ENCODE measurements around the gene SEL1L2. TPM values are rescaled to one million over a fixed set of nuclear protein-coding genes. Genes with fewer than 3 reads are reported as not detected.

SEL1L2 gene
- total RNA-seq, 2 donors from 2014 or later, result 0.28 TPM; not detected in 1

GRCh38 chr20:13930281-13930680, 60.1 kb downstream of the SEL1L2 start:
- no peaks in the 10 kb centered on the region for H3K4me1 ChIP-seq (replicated peaks)

GRCh38 chr20:13929836-13930235, 60.6 kb downstream of the SEL1L2 start:
- intact Hi-C loops (cut with DNase I), result no loop called here
- WGBS, result over 99% methylated on average over 6 of the region's 6 CpGs

More at GRCh38 chr20:13930281-13930680, 60.1 kb downstream of the SEL1L2 start:
- TF ChIP-seq CTCF (IDR thresholded peaks at IDR 0.05) (no peak), POLR2A (IDR thresholded peaks at IDR 0.05) (no peak), POLR2AphosphoS5 (IDR thresholded peaks at IDR 0.05) (no peak)
- WGBS, result 48% methylated on average over 4 of the region's 4 CpGs
- no peak for DNase-seq (ENCODE audit: low spot score)
- Histone ChIP-seq H3K4me3 (no peak overlapping the region), H3K9me3 (no peaks in the 10 kb centered on the region), H3K36me3 (no peaks in the 10 kb centered on the region), H3K27ac (no peak overlapping the region), H3K27me3 (replicated peaks; ENCODE audit: insufficient read depth) (no peaks in the 10 kb centered on the region)
- intact Hi-C loops (cut with DNase I), result no loop called here

GRCh38 chr20:13928901-13929300, 61.5 kb downstream of the SEL1L2 start:
- H3K27me3 ChIP-seq (replicated peaks; ENCODE audit: insufficient read depth), result no peaks in the 10 kb centered on the region
- H3K4me3 ChIP-seq, result no peak overlapping the region
- intact Hi-C loops (cut with DNase I), result no loop called here
- H3K4me1 ChIP-seq (replicated peaks), result no peaks in the 10 kb centered on the region
- WGBS, result 68% methylated on average over 5 of the region's 5 CpGs
- H3K36me3 ChIP-seq, result no peaks in the 10 kb centered on the region
- DNase-seq (ENCODE audit: low spot score), result no peak
- no peaks in the 10 kb centered on the region for H3K9me3 ChIP-seq
- no peak overlapping the region for H3K27ac ChIP-seq
- no peak for TF ChIP-seq POLR2A (IDR thresholded peaks at IDR 0.05)
- no peak for TF ChIP-seq POLR2AphosphoS5 (IDR thresholded peaks at IDR 0.05)
- no peak for TF ChIP-seq CTCF (IDR thresholded peaks at IDR 0.05)

More at GRCh38 chr20:13929836-13930235, 60.6 kb downstream of the SEL1L2 start:
- Histone ChIP-seq H3K36me3 (no peaks in the 10 kb centered on the region), H3K9me3 (no peaks in the 10 kb centered on the region), H3K27me3 (replicated peaks; ENCODE audit: insufficient read depth) (no peaks in the 10 kb centered on the region), H3K4me3 (no peak overlapping the region), H3K4me1 (replicated peaks) (no peaks in the 10 kb centered on the region), H3K27ac (no peak overlapping the region)
- TF ChIP-seq POLR2A (IDR thresholded peaks at IDR 0.05), result no peak
- no peak for TF ChIP-seq CTCF (IDR thresholded peaks at IDR 0.05)
- no peak for TF ChIP-seq POLR2AphosphoS5 (IDR thresholded peaks at IDR 0.05)
- DNase-seq (ENCODE audit: low spot score), result no peak

GRCh38 chr20:13927171-13927570, 63.2 kb downstream of the SEL1L2 start:
- Histone ChIP-seq H3K36me3 (no peaks in the 10 kb centered on the region), H3K27ac (no peak overlapping the region), H3K4me1 (replicated peaks) (no peaks in the 10 kb centered on the region), H3K27me3 (replicated peaks; ENCODE audit: insufficient read depth) (no peaks in the 10 kb centered on the region), H3K4me3 (no peak overlapping the region), H3K9me3 (no peaks in the 10 kb centered on the region)
- 38% methylated on average over 2 of the region's 2 CpGs for WGBS
- TF ChIP-seq CTCF (IDR thresholded peaks at IDR 0.05) (no peak), POLR2AphosphoS5 (IDR thresholded peaks at IDR 0.05) (no peak), POLR2A (IDR thresholded peaks at IDR 0.05) (no peak)
- no peak for DNase-seq (ENCODE audit: low spot score)
- intact Hi-C loops (cut with DNase I), result no loop called here

GRCh38 chr20:13922241-13922640, 68.2 kb downstream of the SEL1L2 start:
- Histone ChIP-seq H3K9me3 (no peaks in the 10 kb centered on the region), H3K27me3 (replicated peaks; ENCODE audit: insufficient read depth) (no peaks in the 10 kb centered on the region), H3K4me1 (replicated peaks) (no peaks in the 10 kb centered on the region), H3K27ac (no peak overlapping the region), H3K4me3 (no peak overlapping the region), H3K36me3 (no peaks in the 10 kb centered on the region)
- TF ChIP-seq POLR2AphosphoS5 (IDR thresholded peaks at IDR 0.05) (no peak), POLR2A (IDR thresholded peaks at IDR 0.05) (no peak), CTCF (IDR thresholded peaks at IDR 0.05) (no peak)
- 63% methylated on average over 5 of the region's 5 CpGs for WGBS
- intact Hi-C loops (cut with DNase I), result no loop called here
- DNase-seq (ENCODE audit: low spot score), result no peak
